Epidermal melanocyte (primary cell): Measurements from ENCODE around the gene GGN.
"Not testable (repeated sequence)": the region's sequence is repeated elsewhere in the genome, so short reads cannot be mapped to it uniquely, and the experiment has no call there.

Experiments
- DNase-seq: peaks from one replicate; pipeline ENCODE4 v3.0.0; 2011; ENCODE audit warnings: low spot score; ENCODE audit not compliant: insufficient read length

Gene GGN

DNA sequence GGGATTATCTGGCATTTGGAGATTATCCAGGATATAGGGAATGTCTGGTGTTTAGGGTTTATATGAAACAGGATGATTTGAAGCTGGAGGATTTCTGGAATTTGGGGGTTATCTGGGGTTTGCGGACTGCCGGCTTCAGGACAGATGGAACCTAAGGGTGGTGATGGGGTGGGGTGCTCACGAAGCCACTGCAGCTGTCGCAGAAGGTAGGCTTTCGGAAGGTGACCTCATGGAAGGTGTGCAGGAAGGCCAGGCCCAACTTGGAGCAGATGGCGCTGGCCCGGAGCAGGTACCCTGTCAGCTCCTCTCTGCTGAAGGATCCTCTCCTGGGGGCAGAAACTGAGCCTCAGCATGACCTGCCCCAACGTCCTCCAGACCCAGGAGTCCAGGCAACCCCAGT is 24.7 kb upstream of the GGN start:
- no peak for DNase-seq

DNA sequence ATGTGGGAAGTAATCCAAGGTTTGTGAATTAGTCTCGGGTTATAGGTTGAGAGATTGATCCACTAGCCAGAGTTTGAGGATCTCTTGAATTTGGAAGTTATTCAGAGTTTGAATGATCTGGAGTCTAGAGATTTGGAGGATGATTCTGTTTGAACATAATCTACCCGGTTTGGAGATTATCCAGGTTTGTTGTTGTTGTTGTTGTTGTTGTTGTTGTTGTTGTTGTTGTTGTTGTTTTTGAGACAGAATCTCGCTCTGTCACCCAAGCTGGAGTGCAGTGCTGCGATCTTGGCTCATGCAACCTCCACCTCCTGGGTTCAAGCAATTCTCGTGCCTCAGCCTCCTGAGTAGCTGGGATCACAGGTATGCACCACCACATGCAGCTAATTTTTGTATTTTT is 24.1 kb upstream of the GGN start:
- DNase-seq = not testable (repeated sequence)

DNA sequence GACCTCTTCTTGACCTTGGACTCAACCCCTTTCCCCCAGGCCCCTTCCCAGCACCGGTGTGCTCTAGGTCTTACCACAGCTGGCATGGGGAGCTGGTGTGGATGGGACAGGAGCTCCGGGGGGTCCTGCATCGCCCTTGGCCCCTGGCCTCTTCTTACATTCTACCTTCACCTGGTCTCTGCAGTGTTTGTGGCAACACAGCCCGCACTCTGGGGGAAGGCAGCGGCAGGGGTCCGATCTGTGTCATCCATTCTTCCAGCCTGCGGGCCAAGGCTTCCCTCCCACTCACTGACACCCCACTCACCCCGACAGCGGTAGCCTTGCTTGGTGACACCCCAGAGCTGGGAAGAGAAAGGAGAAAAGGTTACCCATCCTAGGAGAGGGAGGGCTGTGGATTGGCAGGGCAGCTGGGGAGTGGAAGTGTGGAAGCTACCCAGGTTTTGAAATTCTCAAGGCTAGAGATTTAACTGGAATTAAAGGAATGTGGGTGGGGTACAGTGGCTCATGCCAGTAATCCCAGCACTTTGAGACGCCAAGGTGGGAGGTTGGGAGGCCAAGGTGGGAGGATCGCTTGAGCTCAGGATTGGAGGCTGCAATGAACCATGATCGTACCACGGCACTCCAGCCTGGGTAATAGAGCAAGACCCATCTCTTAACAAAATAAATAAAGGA is 23.3 kb upstream of the GGN start:
- DNase-seq = no peak

DNA sequence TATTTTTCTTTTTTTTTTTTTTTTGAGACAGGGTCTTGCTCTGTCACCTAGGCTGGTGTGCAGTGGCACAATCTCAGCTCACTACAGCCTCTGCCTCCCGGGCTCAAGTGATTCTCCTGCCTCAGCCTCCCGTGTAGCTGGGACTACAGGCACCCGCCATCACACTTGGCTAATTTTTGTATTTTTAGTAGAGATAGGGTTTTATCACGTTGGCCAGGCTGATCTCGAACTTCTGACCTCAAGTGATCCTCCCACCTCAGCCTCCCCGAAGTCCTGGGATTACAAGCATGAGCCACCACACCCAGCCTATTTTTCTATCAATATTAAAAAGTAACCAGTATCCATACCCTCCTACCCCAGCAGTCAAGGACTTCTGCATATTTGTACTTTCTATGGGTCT is 22.6 kb upstream of the GGN start:
- not testable (repeated sequence) for DNase-seq

DNA sequence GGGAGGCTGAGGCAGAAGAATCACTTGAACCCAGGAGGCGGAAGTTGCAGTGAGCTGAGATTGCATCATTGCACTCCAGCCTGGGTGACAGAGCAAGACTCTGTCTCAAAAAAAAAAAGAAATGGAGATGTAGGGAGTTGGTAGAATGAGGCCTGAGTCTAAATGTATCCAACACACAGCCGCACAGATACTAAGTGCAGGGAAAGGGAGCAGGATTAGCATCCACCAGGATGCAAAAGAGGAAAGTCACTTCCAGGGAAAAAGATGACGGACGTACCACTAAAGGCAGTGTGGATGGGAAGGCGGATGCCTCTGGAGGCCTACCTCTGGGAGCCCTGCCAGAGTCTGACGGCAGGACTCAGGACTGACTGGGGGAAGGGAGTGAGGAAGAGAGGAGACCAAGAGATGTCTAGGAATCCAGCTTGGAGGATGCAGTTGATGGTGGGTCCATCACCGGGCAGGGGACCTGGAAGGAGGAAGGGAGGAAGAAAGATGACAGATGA is 21.8 kb upstream of the GGN start:
- no peak for DNase-seq

DNA sequence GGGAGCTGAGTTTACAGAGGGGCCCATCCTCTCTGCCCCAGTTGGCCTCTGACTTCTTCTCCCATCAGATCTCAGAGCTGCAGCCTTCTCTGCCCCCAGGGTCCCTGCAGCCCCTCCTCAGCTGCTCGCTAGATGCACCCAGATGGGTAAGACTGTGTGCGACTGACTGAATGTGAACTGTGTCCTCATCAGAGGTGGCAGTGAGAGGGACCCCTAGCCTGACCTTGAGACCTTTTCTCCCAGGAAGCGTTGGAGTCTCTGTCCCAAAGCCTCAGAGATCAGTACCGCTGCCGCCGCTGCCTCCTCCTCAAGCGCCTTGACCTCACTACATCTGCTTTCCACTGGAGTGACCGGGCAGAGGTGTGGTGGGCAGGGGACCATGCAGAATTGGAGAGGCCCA is 17.4 kb upstream of the GGN start:
- no peak for DNase-seq

DNA sequence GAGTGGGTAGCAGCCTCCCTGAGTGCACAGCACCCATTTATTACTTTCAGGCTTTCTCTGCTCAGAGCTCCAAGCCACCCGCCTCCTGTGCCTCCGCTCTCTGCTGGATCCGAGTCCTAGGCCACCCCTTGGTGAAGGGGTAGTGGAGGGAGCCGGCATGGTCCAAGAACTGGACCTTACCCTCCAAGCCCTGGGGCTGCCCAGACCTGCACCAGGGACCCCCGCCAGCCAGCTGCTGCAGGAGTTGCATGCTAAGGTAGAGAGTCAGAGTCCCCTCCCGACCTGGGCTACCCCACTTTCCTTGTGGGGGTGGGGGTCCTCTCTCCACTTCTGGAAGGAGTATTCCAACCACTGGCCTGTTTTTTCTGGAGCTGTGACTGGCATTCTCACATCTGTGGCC is 17.0 kb upstream of the GGN start:
- DNase-seq = no peak

DNA sequence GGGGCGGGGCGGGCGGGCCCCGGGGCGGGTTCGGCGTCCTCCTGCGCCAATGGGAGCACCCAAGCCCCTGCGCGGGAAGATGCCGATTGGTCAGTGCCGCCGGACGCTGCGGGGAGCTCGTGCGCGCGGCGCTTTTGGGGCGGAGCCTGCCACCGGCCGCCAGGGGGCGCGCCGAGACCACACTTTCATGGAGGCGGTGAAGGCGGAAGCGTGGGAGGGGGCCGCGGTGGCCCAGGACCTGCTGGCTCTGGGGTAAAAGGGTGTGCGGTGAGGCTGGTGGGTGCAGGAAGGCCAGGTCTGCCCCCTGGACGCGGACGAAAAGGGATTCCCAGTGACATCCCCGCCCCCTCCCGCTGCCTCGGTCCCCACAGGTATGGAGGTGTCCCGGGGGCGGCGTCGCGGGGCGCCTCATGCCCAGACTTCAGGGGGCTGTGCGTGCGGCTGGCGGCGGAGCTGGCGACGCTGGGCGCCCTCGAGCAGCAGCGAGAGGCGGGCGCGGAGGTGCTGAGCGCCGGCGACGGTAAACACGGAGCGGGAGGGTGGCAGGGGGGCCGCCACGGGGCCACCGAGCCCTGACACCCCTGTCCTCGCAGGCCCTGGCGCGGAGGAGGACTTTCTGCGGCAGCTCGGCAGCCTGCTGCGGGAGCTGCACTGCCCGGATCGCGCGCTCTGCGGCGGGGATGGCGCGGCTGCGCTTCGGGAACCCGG is 15.3 kb upstream of the GGN start, which contains the start of gene FAM98C:
Gene FAM98C (plus strand): TSS at position 127 of the 708 bp plus-strand sequence. CDS start 61 bp downstream, at position 188.
- DNase-seq = peak; percentile 100

DNA sequence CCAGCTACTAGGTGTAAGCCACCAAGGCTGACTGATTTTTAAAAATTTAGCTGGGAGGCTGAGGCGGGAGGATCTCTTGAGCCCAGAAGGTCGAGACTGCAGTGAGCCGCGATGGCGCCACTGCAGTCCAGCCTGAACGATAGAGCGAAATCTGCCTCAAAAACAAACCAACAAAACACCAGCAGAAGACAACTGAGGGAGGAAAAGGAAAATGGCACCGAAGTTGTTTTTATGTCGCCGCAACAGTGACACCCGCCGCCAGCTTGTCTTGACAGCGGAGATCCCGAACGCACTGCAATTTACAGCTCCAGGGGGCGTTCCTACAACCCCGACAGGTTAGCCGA is 14.8 kb upstream of the GGN start:
- DNase-seq = no peak

DNA sequence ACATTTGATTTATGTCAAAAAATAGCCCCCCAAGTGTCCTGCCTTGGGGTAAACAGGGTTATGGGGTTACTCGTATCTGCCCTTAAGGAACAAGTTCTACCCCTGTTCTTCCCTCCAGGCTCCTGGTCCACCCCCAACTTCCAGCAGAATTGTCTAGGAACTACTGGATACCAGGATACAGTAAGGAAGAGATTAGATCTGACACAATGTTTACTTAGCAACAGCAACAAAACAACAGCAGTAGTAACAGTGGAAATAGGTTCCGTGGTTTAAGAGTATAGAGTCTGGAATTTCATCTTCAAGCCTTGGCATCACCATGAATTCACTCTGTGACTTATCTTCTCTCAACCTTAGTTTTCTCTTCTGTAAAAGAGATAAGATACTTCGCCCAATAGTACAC is 13.3 kb upstream of the GGN start:
- no peak for DNase-seq

DNA sequence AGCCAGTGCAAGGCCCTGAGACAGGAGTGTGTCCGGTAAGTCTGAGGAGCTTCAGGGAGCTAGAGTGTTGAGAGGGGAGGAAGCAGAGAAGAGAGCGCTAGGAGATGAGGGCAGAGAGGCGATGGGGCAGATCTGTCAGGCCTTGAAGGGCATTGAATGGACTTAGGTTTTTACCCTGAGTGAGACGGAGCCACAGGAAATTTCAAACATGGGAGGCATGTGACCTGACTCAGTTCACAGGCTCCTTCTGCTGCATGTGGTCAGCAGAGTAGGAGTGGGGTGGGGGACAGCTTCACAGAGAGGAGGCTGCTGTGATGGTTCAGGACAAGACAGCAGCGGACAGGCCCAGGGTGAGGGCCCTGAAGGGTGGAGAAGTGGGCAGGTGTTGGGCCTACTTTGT is 12.5 kb upstream of the GGN start:
- DNase-seq = no peak

DNA sequence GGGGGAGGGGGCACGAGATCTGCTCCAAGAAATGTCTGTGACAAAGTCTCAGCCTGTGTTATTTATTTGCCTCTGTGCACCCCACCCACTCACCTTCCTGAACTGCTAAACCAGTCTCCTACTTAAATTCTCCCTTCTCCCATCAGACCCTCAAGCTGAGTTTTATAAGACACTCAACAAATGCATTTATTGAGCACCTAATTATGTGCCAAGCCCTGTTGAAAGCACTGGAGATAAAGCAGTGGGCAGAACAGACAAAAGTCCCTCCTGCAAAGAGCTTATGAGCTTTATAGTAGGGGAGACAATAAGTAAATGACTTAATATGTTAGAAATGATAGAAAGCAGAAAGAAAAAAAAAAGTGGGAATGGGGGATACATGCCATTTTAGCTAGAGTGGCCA is 11.7 kb upstream of the GGN start:
- no peak for DNase-seq

DNA sequence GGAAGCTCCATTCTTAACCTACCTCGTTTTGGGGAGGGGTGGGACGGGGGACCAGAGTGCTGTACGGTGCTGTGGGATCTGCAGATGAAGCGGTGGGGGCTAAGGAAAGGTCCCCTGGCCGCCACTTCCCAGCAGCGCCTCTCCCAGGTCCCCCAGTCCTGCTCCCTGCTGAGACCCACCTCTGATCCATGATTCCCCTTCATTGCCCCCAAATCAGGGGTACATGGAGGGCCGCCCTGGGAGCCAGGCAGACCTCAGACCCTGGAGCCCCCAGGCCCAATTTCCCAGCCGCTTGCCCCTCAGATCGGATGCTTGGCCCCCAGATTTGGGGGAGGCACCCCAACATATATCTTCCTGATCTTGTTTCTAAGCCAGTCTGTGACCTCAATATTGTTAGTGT is 11.2 kb upstream of the GGN start:
- no peak for DNase-seq

DNA sequence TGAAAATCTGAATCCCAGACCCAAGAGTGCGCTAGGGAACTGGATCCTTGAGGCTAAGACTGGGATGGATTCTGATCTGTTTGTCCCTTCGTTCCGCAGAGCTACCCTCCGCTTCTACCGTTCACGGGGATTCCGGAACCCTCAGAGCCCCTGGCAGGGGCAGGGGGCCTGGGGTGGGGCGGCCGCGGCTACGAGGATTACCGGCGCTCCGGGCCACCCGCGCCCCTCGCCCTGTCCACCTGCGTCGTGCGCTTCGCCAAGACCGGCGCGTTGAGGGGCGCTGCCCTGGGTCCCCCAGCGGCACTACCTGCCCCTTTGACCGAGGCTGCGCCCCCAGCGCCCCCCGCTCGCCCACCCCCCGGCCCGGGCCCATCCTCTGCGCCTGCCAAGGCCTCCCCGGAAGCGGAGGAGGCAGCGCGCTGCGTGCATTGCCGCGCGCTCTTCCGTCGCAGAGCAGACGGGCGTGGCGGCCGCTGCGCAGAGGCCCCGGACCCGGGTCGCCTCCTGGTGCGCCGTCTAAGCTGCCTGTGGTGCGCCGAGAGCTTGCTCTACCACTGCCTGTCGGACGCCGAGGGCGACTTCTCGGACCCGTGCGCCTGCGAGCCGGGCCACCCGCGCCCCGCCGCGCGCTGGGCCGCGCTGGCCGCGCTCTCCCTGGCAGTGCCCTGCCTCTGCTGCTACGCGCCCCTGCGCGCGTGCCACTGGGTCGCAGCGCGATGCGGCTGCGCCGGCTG is 7.7 kb upstream of the GGN start:
- DNase-seq = no peak

DNA sequence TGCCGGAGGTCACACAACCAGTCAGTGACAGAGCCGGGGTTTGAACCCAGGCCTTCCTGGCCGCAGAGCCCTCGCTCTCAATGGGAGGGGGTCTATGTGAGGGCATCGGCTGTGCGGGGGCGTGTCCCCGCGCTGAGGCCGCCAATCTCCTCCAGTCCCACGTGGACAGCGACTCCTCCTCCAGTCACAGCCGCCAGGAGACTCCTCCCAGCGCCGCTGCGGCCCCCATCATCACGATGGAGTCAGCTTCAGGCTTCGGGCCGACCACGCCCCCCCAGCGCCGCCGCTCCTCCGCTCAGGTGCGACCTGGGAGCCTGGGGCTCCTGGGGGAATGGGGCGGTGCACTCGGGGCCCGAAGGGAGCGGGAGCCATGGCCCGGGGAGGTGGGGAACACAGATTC is 6.7 kb upstream of the GGN start:
- DNase-seq = no peak

DNA sequence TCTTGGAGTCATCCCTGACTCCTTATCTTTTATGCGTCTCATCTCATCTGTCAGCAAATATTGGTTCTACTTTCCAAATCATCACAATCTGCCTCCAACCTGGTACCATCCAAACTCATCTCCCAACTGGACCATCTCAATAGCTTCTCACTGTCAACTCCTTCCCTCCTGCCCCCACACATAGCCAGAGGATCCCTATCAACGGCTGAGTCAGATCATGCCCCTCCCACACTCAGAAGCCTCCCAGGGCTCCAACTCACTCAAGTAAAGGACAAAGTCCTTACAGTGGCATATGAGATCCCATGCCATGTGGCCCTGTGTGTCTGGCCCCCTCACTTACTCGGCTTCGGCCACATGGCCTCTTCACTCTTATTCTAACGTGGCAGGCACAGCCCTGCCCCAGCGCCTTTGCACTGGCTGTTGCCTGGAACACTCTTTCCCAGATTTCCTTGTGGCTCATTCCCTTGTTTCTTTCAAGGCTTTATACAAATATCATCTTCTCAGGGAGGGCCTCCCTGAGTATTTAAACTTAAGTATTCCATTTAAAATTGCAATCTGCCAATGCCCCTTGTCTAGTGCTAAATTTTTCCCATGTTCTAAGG is 5.0 kb upstream of the GGN start:
- no peak for DNase-seq

DNA sequence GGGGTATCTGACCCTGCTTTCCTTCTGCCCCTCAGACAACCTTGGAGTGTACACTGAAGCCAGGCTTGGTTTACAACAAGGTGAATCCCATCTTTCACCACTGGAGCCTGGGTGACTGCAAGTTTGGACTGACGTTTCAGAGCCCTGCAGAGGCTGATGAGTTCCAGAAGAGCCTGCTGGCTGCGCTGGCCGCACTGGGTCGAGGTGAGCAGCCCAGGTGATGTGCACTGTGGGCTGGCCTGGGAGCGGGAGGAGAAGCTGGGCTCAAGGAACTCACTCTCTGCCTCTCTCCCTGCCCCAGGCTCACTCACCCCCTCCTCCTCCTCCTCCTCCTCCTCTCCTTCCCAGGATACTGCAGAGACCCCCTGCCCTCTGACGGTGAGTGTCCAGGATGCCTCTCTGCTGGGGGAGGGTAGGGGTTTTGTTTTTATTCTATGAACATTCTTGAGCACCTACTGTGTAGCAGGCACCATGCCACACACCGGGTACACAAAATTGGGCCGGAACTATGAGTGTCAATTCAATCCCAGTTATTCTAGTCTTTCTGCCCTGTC is 4.2 kb upstream of the GGN start:
- no peak for DNase-seq

DNA sequence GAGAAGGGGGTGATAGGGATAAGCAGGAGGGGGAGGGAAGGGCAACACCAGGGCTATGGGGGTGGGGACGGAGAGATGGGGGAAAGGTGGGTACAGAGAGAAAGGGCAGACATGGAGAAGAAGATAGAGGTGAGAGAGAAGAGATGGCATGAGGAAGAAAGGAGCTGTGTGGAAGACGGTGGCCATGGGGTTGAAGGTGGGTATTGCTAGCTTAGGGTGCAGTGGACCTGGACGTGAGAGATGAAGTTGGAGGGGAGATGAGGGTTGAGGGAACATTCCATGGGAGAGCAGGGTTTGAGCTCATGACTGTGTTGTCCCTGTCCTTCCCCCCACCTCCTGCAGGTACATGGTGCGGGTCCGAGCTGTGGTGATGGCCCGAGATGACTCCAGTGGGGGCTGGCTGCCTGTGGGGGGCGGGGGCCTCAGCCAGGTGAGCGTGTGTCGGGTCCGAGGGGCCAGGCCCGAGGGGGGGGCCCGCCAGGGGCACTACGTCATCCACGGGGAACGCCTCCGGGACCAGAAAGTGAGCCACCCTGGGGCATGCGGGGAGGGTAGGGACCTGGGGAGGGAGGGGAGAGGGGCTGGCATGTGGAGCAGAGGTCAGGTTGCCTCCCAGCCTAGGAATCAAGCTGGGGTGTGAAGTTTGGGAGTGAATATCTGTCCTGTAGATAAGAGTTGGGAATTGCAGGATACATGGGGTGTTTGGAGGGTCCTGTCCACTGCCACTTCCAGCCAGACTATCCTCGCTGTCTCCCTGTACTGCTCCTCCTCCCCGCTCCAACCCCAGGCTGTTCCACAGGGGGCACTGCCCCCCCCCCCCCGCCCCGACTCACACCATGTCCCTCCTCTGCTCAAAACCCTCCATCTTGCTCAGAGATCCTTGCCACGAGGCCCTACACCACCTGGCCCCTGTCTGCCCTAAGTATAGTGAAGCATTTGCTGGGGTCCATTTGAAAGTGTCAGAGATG is 2.4 kb upstream of the GGN start:
- DNase-seq = no peak

DNA sequence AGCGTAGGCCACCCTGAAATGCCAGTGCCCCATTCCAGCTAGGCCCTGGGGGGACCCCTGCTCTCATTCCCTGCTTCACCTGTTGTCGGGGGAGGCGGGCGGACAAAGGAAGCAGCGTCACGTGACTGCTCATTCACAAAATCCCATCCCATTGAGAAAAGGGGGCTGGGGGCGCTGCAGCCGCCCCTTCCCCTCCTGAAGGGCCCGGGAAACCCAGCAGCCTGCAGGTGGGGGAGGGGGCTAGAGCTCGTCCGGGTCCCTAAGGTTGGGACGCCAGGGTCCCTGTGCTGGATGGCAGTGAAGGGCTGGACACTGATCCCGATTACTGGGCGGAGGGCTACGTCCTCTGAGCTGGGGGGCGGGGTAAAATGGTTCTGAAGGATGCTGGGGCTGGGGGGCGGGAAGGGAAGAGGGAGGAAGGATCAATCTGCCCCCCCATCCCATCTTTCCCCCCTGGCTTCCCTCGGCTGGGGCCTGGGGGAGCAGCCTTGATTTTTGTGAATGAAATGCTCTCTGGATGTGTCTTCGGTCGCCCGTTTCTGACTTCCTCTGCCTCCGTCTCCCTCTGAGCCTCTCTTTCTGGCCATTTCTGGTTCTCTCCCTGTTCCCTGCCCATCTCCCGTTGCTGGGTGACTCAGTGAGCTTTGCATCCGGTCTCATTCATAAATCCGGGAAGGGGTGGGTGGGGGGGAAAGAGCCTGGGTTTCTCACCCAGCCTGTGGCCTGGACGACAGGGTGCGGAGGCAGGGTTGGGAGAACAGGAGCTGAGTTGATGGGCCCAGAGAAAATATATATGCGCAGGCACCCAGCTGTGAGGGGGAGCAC is 1.5 kb upstream of the GGN start:
- peak; percentile 75 for DNase-seq
